ENCODE results near the gene C15orf61. TPM values are rescaled to one million over a fixed set of nuclear protein-coding genes. Genes with fewer than 3 reads are reported as not detected.

Gene C15orf61
- total and polyA plus RNA-seq, 10 donors = 0.87 to 10.0 (median 3.4) TPM

GRCh38 chr15:67549736-67550135, 28.8 kb downstream of the C15orf61 start:
- H3K27ac ChIP-seq = no peak overlapping the region
- H3K27me3 ChIP-seq (replicated peaks in 1 of 7) = no peaks in the 10 kb centered on the region
- peaks cover 0 to 35% (median 16%) of the 10 kb centered on the region in 6 donors for H3K4me1 ChIP-seq
- TF ChIP-seq CTCF (IDR thresholded peaks at IDR 0.05 in 8 of 11, conservative IDR thresholded peaks at IDR 0.05 in 3 of 11) = no peak
- no peak for TF ChIP-seq POLR2A (IDR thresholded peaks at IDR 0.05)
- TF ChIP-seq POLR2AphosphoS5 (IDR thresholded peaks at IDR 0.05) = no peak
- intact Hi-C loops (cut with DNase I; ENCODE audit: low total_unique reads) = no loop called here
- peaks cover 0 to 58% (median 17%) of the 10 kb centered on the region in 6 donors for H3K36me3 ChIP-seq
- 78 to 90% (median 82%) methylated on average over 3 of the region's 3 CpGs for WGBS, 5 donors
- no peak for DNase-seq
- H3K9me3 ChIP-seq = no peaks in the 10 kb centered on the region
- no peak overlapping the region for H3K4me3 ChIP-seq

GRCh38 chr15:67550522-67550921, 29.6 kb downstream of the C15orf61 start:
- WGBS, 5 donors = 74 to 89% (median 80%) methylated on average over 4 of the region's 4 CpGs
- peak overlapping the region in 1 of 8 donors; percentile 36 for H3K27ac ChIP-seq
- H3K36me3 ChIP-seq = peaks cover 0 to 65% (median 19%) of the 10 kb centered on the region in 6 donors
- no peak overlapping the region for H3K4me3 ChIP-seq
- H3K9me3 ChIP-seq = no peaks in the 10 kb centered on the region
- no peak for DNase-seq
- H3K4me1 ChIP-seq = peaks cover 0 to 31% (median 11%) of the 10 kb centered on the region in 6 donors
- TF ChIP-seq CTCF (IDR thresholded peaks at IDR 0.05 in 8 of 11, conservative IDR thresholded peaks at IDR 0.05 in 3 of 11) = no peak
- TF ChIP-seq POLR2A (IDR thresholded peaks at IDR 0.05) = no peak
- TF ChIP-seq POLR2AphosphoS5 (IDR thresholded peaks at IDR 0.05) = no peak
- H3K27me3 ChIP-seq (replicated peaks in 1 of 7) = no peaks in the 10 kb centered on the region
- intact Hi-C loops (cut with DNase I; ENCODE audit: low total_unique reads) = no loop called here

GRCh38 chr15:67551207-67551743, 30.3 kb downstream of the C15orf61 start:
- TF ChIP-seq POLR2A (IDR thresholded peaks at IDR 0.05) = no peak
- no peak for TF ChIP-seq CTCF (IDR thresholded peaks at IDR 0.05 in 8 of 11, conservative IDR thresholded peaks at IDR 0.05 in 3 of 11)
- TF ChIP-seq POLR2AphosphoS5 (IDR thresholded peaks at IDR 0.05) = no peak
- Histone ChIP-seq H3K27ac (peak overlapping the region in 1 of 8 donors; percentile 32), H3K9me3 (no peaks in the 10 kb centered on the region), H3K4me1 (peaks cover 0 to 31% (median 11%) of the 10 kb centered on the region in 6 donors), H3K36me3 (peaks cover 0 to 65% (median 16%) of the 10 kb centered on the region in 6 donors), H3K27me3 (replicated peaks in 1 of 7) (no peaks in the 10 kb centered on the region), H3K4me3 (no peak overlapping the region)
- no peak for DNase-seq
- intact Hi-C loops (cut with DNase I; ENCODE audit: low total_unique reads) = no loop called here
- WGBS, 5 donors = 73 to 95% (median 85%) methylated on average over 1 of the region's 1 CpG

- DNase-seq = no peak
- H3K9me3 ChIP-seq = peaks cover 0 to 5% (median 0%) of the 10 kb centered on the region in 8 donors
- TF ChIP-seq CTCF (IDR thresholded peaks at IDR 0.05 in 8 of 11, conservative IDR thresholded peaks at IDR 0.05 in 3 of 11) (no peak), POLR2AphosphoS5 (IDR thresholded peaks at IDR 0.05) (no peak), POLR2A (IDR thresholded peaks at IDR 0.05) (no peak)
- H3K4me1 ChIP-seq = peaks cover 0 to 15% (median 0%) of the 10 kb centered on the region in 6 donors
- WGBS, 5 donors = 91 to 98% (median 97%) methylated on average over 4 of the region's 4 CpGs
- intact Hi-C loops (cut with DNase I; ENCODE audit: low total_unique reads) = no loop called here
- H3K27ac ChIP-seq = no peak overlapping the region
- peaks cover 0 to 91% (median 19%) of the 10 kb centered on the region in 6 donors for H3K36me3 ChIP-seq
- no peak overlapping the region for H3K4me3 ChIP-seq
- H3K27me3 ChIP-seq (replicated peaks in 1 of 7) = no peaks in the 10 kb centered on the region
Measured at GRCh38 chr15:67554580-67554979, 33.6 kb downstream of the C15orf61 start.

Measured in spleen (tissue), 11 donors.